GM19328 (cell line): ENCODE results near the gene FASTK.

Experiments
- ATAC-seq: cut with Tn5 transposase; IDR thresholded peaks from one replicate; pipeline ENCODE4 v1.9.1; 2021; ENCODE audit warnings: mild to moderate bottlenecking, moderate library complexity; ENCODE audit not compliant: unreplicated experiment

The FASTK gene

GRCh38 chr7:151068069-151068773, 12.4 kb downstream of the FASTK start:
- no peak for ATAC-seq

DNA sequence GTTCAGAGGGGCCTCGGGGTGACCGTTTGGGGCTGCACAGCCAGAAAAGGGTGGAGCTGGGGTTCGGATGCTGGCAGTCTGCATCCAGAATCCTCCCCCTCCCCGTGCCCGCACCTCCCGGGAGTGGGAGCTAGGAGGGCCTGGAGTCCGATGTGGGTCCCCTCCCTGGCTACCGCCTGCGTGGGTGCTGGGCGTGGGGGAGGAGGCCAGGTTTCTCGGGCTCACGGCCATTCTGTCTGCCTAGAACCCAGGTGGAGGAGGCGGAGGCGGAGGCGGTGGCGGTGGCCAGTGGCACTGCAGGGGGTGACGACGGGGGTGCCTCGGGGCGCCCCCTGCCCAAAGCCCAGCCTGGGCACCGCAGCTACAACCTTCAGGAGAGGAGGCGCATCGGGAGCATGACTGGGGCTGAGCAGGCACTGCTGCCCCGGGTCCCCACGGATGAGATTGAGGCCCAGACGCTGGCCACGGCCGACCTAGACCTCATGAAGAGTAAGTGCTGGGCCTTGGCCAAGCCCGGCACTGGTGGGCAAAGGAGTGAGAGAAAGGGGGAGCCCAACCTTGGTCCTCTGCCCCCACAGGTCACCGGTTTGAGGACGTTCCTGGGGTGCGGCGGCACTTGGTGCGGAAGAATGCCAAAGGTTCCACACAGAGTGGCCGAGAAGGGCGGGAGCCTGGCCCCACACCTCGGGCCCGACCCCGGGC, 14.2 kb downstream of the FASTK start:
- no peak for ATAC-seq

DNA sequence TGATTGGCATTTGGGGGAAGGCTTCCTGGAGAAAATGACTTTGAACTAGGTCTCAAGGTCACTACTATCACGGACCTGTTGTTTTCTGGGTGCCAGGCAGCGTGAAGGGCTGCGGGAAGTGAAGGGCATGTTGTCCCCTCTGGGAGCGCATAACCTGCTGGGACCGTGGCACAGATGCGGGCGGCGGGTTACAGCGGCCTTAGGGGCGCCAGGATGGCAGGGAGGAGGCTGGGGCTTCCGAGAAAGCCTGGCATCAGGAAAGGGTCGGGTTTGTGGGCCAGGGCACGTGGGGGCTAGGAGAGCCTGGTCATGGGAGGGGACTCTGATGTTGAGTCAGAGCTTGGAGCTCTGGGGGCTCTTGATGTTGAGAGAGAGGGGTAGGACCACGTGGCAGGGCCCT, 15.1 kb downstream of the FASTK start:
- ATAC-seq = no peak

DNA sequence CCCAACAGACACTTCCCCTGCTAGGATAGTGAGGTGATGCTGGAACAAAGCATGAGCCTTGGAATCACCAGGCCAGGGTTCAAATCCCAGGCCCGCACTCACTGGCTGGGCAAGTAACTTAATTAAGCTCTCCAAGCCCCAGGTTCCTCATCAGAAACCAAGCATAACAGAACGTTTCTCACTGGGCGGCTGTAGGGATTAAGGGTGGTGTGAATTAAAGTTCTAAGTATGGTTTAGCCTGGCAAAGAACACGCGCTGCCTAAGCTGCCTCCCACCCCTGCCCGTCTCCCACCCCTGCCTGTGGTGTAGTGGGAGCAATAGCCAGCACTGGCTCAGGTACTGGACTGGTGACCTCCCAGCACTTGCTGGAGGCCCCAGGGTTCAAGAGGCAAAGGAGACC, 15.6 kb downstream of the FASTK start:
- no peak for ATAC-seq

DNA sequence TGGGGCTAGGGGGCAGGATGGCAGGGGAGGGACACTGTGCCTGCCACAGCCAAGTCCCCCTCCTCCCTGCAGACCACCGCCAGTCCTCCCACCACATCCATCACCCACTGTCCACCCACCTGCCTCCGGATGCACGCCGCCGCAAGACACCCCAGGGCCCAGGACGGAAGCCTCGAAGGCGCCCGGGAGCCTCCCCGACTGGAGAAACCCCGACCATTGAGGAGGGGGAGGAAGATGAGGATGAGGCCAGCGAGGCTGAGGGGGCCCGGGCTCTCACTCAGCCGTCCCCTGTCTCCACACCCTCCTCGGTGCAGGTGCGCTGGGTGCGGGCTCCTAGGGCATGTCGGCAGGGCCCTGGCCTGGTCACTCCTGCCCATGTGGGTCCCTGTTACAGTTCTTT, 16.2 kb downstream of the FASTK start:
- no peak for ATAC-seq

DNA sequence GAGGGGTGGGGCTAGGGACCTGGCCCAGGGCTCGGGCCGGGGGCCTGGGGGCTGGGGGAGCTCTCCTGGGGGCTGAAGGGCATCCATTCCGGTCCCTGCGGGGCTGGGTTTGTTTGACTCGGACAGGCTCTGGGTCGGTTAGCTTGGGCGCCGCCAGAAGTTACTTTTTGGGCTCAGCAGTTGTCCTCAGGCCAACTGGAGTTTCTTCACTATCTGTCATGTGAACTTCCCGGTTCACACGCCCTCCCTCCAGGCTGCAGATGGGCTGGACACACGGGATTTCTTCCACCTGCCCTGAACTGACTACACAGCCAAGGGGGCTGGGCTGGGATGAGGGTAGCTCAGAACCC, 17.4 kb downstream of the FASTK start:
- no peak for ATAC-seq

GRCh38 chr7:151062399-151063211, 18.0 kb downstream of the FASTK start:
- no peak for ATAC-seq

GRCh38 chr7:151062111-151062398, 18.6 kb downstream of the FASTK start:
- no peak for ATAC-seq

GRCh38 chr7:151061213-151062110, 19.1 kb downstream of the FASTK start:
- no peak for ATAC-seq

DNA sequence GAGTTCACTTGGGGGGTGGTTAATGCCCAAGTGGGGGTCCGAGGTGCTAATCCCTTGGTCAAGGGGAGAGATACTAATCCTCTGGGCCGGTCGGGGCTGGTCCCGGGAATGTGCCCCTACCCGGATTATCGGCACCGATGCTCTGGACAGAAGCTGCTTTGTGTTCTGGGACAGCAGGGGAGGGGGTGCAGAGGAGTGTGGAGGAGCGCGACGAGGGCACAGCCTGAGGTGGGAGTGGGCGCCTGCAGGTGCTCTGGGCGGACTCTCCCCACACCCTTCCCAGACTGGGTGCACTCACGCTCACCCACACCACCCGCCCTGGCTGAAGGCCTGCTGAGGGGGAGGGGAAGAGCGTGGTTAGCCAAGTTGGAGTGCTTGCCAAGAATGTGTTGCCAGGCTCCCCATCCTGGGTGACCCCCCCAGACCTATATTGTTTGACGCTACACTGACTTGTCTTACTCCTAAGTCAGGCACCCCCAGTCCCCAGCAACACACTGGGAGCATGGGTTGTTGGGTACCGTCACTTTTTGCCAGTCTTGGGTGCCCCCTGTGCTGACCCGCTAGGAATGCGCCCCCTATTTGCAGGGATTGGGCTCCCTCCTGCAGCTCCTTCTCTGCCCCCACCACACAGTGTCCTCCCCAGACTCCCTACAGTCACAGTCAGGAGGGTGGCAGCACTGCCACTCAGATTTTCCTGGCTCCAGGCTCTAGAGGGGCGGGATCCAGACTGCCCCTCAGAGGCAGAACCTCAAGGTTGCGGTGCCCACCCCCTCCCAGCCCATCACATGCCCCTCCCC, 20.0 kb downstream of the FASTK start:
- ATAC-seq = no peak

GRCh38 chr7:151060113-151060415, 20.5 kb downstream of the FASTK start:
- ATAC-seq = no peak

GRCh38 chr7:151059367-151060112, 21.1 kb downstream of the FASTK start, which contains the start of gene SLC4A2:
TSS of gene SLC4A2 (plus strand) at chr7:151059589. CDS start at chr7:151061988, 2,399 bp downstream.
- no peak for ATAC-seq

DNA sequence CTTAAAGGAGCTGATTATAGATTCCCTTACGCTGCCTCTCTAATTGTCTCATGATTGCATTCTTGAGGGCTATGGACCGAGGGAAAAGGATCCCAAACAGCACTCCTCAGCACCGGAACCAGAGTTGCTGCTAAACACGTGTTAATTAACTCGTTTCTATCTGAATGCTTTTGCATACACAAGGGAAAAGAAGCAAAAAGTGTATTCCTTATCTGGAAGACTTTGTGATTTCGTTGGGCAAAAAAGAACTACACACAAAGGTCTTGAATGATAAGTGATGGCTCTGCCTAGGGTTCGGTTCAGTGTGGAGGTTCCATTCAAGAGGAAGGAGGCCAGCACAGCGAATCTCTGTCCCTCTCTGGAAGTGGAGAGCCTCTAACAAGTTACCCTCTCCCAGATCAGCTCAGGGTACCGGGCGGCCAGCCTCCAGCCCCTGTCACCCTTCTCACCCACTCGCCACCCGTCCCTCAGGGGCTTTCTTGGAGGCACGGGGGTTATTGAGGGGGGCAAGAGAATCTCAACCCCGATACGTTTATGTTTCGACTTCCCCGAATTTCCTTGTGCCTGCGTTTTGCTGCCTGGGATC, 21.7 kb downstream of the FASTK start:
- no peak for ATAC-seq

- peak; percentile 89 for ATAC-seq
These were observed 22.4 kb downstream of the FASTK start for GRCh38 chr7:151057989-151058780.

DNA sequence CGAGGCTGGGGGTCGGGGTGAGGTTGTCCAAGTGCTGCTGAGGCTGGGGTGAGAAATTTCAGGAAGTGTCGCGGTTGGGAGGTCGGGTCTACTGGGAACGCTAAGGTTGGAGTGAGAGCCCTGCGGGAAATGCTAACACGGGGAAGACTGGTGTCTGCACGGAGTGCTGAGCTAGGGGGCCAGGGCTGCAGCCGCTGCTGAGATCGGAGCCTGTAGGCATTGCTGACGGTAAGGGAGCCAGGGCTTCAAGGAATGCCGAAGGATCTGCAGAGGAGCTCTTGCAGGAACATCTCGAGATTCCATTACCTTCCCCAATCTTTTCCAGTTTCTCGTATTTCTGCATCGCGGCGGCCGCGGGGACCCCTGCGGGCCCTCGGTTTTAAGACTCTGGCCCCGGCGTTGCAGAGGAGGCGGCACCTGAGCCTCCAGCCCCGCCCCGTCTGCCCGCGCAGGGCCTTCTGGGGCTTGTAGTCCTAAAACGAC, 23.1 kb downstream of the FASTK start, which contains the start of gene CDK5:
CDK5 (minus strand) TSS at position 392 of the 483 bp plus-strand sequence; CDS start at position 343, 49 bp downstream.
- ATAC-seq = peak; percentile 12

DNA sequence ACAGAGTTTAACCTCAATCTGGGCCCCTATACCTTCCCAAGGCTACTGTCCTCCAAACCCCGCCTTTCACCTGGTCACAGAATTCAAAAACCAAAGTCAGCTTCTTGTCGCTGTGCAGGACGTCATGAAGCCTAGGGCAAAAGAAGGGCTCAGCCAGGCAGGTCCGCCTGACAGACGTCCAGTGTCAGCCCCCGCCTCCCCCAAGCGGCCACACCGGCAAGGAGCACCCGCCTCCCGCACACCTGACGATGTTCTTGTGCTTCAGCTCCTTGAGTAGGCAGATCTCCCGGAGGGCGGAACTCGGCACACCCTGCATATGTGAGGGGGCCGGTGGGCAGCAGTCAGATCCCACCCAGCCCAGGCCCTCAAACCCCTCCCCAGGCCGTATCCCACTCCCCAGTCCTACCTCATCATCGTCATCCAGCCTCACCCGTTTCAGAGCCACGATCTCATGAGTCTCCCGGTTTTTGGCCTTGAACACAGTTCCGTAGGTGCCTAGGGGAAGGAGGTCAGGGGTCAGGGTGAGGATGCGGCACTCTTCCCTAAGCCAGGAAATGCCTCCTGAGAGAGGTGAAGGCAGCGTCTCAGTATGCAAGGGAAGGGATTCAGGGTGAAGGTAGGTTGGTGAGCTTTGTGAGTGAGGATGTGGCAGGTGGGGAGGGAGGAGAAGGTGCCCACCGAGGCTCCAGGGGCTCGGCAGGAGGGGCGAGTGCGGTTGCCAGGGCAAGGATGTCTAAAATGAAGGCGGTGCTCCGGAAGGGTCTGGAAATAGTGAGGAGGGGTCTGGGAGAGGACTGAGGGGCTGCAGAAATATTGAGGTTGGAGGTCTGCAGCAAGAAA, 23.7 kb downstream of the FASTK start:
- ATAC-seq = no peak

GRCh38 chr7:151056283-151056665, 24.3 kb downstream of the FASTK start:
- ATAC-seq = no peak
